GM12872 (cell line): Measurements from ENCODE around the gene LRG1.

ENCODE experiments used
- CTCF ChIP-seq: IDR thresholded peaks from 3 replicates; pipeline ENCODE4 v1.5.1; 2011; ENCODE audit warnings: low read depth, mild to moderate bottlenecking, low read length, moderate library complexity; ENCODE audit not compliant: insufficient read depth

LRG1 gene

GRCh38 chr19:4500841-4501591 lies 38.8 kb downstream of the LRG1 start:
- no peak for TF ChIP-seq CTCF

GRCh38 chr19:4499855-4500254 lies 40.0 kb downstream of the LRG1 start:
- no peak for TF ChIP-seq CTCF

- TF ChIP-seq CTCF: no peak
Observed at GRCh38 chr19:4499318-4499717, 40.5 kb downstream of the LRG1 start.

- TF ChIP-seq CTCF: no peak
Observed at GRCh38 chr19:4498694-4499093, 41.1 kb downstream of the LRG1 start.

GRCh38 chr19:4497770-4498389 lies 42.0 kb downstream of the LRG1 start:
- no peak for TF ChIP-seq CTCF

- no peak for TF ChIP-seq CTCF
Observed at GRCh38 chr19:4496304-4496703, 43.5 kb downstream of the LRG1 start.

- TF ChIP-seq CTCF: 0 out of 3 replicates have a peak, but pooled peaks have one; percentile 17
Observed at GRCh38 chr19:4495471-4495870, 44.4 kb downstream of the LRG1 start.
